Esophagus squamous epithelium (tissue), 5 donors: ENCODE measurements around the gene PNKD. TPM values are rescaled to one million over a fixed set of nuclear protein-coding genes. Genes with fewer than 3 reads are reported as not detected.

Experiments used
- DNase-seq: peaks from one replicate; lab custom pipeline; 2025; lab: John Stamatoyannopoulos, UW
- H3K27ac ChIP-seq, 4 donors: fragments of 200-600 bp; sonication (generic); one replicate each; pipeline ENCODE4 v1.5.1; 2016 to 2019; ENCODE audit warnings: mild to moderate bottlenecking in 1 of 4
- H3K27me3 ChIP-seq, 4 donors: fragments of 200-600 bp; sonication (generic); 1 replicate in 3 of 4; 2 replicates in 1 of 4; pipeline versions ENCODE4 v1.5.1 to v1.6.0; 2017 to 2021; ENCODE audit warnings: antibody characterized with exemption in 1 of 4
- H3K36me3 ChIP-seq, 3 donors: fragments of 200-600 bp; sonication (generic); one replicate each; pipeline ENCODE4 v1.5.1; 2016 to 2019
- H3K4me1 ChIP-seq, 3 donors: fragments of 200-600 bp; sonication (generic); one replicate each; pipeline ENCODE4 v1.5.1; 2017 to 2019
- H3K4me3 ChIP-seq, 4 donors: fragments of 200-600 bp; sonication (generic); 1 replicate in 3 of 4; 2 replicates in 1 of 4; pipeline ENCODE4 v1.5.1; 2016 to 2019; ENCODE audit warnings: mild to moderate bottlenecking in 2 of 4, moderate library complexity in 1 of 4
- H3K9me3 ChIP-seq, 3 donors: fragments of 200-600 bp; sonication (generic); one replicate each; pipeline ENCODE4 v1.5.1; 2016 to 2019
- CTCF ChIP-seq, 6 experiments: fragments of 450-650 bp in 4 of 6; fragments of 200-600 bp in 2 of 6; sonication (generic) in 2 of 6; IDR thresholded peaks; one replicate each; pipeline ENCODE4 v1.5.1; 2016 to 2019; ENCODE audit warnings: antibody characterized with exemption in 6 of 6, mild to moderate bottlenecking in 4 of 6, moderate library complexity in 4 of 6
- POLR2A ChIP-seq, 4 donors: fragments of 450-650 bp; IDR thresholded peaks; one replicate each; pipeline ENCODE4 v1.6.1; 2017; ENCODE audit warnings: antibody characterized with exemption in 4 of 4, mild to moderate bottlenecking in 4 of 4, moderate library complexity in 3 of 4
- WGBS, 2 donors: methylation state at CpG; one replicate each; pipeline ENCODE4 v1.1.5; 2018; 5-methylcytosine and 5-hydroxymethylcytosine counted together
- intact Hi-C: fragments of 100-400 bp; cut with DNase I; formaldehyde crosslinking; loops from one replicate; pipeline ENCODE4 v1.15.0; 2022
- total RNA-seq, 4 donors: library from RNA; depleted of rRNA; stranded (reverse); fragments of >200 nt; gene quantifications; one replicate each; pipeline ENCODE4 v1.1.0, GENCODE V29; 2016
- donor health status: DM: yes; HTN: yes; CAD: no.

The PNKD gene
- total RNA-seq, 4 donors from 2014 or later: 19.7 to 34.3 (median 28.0) TPM

- intact Hi-C loops: no loop called here
- Histone ChIP-seq H3K36me3 (peaks cover 12 to 100% (median 61%) of the 10 kb centered on the region in 3 donors), H3K9me3 (no peaks in the 10 kb centered on the region), H3K4me1 (peaks cover 17 to 77% (median 44%) of the 10 kb centered on the region in 3 donors), H3K4me3 (no peak overlapping the region), H3K27me3 (no peaks in the 10 kb centered on the region), H3K27ac (peak overlapping the region; percentile 49 to 78 (median 68))
- WGBS, 2 donors: 72 to 79% methylated on average over 6 of the region's 6 CpGs
- no peak for TF ChIP-seq POLR2A (IDR thresholded peaks at IDR 0.05)
- TF ChIP-seq CTCF (IDR thresholded peaks at IDR 0.05): no peak
- DNase-seq: no peak
These were observed 41.8 kb upstream of the PNKD start for GRCh38 chr2:218228366-218229090.

- Histone ChIP-seq H3K4me3 (no peak overlapping the region), H3K36me3 (peaks cover 12 to 100% (median 63%) of the 10 kb centered on the region in 3 donors), H3K4me1 (peaks cover 16 to 70% (median 37%) of the 10 kb centered on the region in 3 donors), H3K27ac (peak overlapping the region; percentile 49 to 78 (median 68)), H3K9me3 (no peaks in the 10 kb centered on the region), H3K27me3 (no peaks in the 10 kb centered on the region)
- no peak for DNase-seq
- intact Hi-C loops: no loop called here
- no peak for TF ChIP-seq POLR2A (IDR thresholded peaks at IDR 0.05)
- no peak for TF ChIP-seq CTCF (IDR thresholded peaks at IDR 0.05)
- 6 to 15% methylated on average over 3 of the region's 3 CpGs for WGBS, 2 donors
These were observed 41.1 kb upstream of the PNKD start for GRCh38 chr2:218229239-218229638.

GRCh38 chr2:218229851-218230250, 40.5 kb upstream of the PNKD start:
- H3K9me3 ChIP-seq: no peaks in the 10 kb centered on the region
- TF ChIP-seq CTCF (IDR thresholded peaks at IDR 0.05) (no peak), POLR2A (IDR thresholded peaks at IDR 0.05) (no peak)
- no peak overlapping the region for H3K4me3 ChIP-seq
- H3K36me3 ChIP-seq: peaks cover 14 to 100% (median 65%) of the 10 kb centered on the region in 3 donors
- H3K27me3 ChIP-seq: no peaks in the 10 kb centered on the region
- H3K27ac ChIP-seq: peak overlapping the region in 3 of 4 donors; percentile 49 to 78 (median 75)
- intact Hi-C loops: no loop called here
- peaks cover 16 to 64% (median 34%) of the 10 kb centered on the region in 3 donors for H3K4me1 ChIP-seq
- DNase-seq: no peak
- 37 to 46% methylated on average over 4 of the region's 4 CpGs for WGBS, 2 donors

- H3K9me3 ChIP-seq: no peaks in the 10 kb centered on the region
- peaks cover 16 to 54% (median 32%) of the 10 kb centered on the region in 3 donors for H3K4me1 ChIP-seq
- intact Hi-C loops: no loop called here
- no peaks in the 10 kb centered on the region for H3K27me3 ChIP-seq
- no peak for DNase-seq
- H3K4me3 ChIP-seq: no peak overlapping the region
- TF ChIP-seq CTCF (IDR thresholded peaks at IDR 0.05): peak in 5 of 6 experiments; percentile 8 to 48 (median 18)
- TF ChIP-seq POLR2A (IDR thresholded peaks at IDR 0.05): no peak
- 0% methylated on average over 1 of the region's 1 CpG for WGBS, 2 donors
- peaks cover 18 to 100% (median 72%) of the 10 kb centered on the region in 3 donors for H3K36me3 ChIP-seq
- H3K27ac ChIP-seq: peak overlapping the region in 2 of 4 donors; percentile 75 to 78
These were observed 39.4 kb upstream of the PNKD start for GRCh38 chr2:218230882-218231281.

GRCh38 chr2:218233543-218233942, 36.8 kb upstream of the PNKD start:
- no peak for TF ChIP-seq CTCF (IDR thresholded peaks at IDR 0.05)
- no peak for TF ChIP-seq POLR2A (IDR thresholded peaks at IDR 0.05)
- 83 to 92% methylated on average over 4 of the region's 4 CpGs for WGBS, 2 donors
- Histone ChIP-seq H3K9me3 (no peaks in the 10 kb centered on the region), H3K4me1 (peaks cover 13 to 31% (median 22%) of the 10 kb centered on the region in 3 donors), H3K27ac (no peak overlapping the region), H3K27me3 (no peaks in the 10 kb centered on the region), H3K4me3 (no peak overlapping the region), H3K36me3 (peaks cover 29 to 100% (median 71%) of the 10 kb centered on the region in 3 donors)
- no peak for DNase-seq
- intact Hi-C loops: no loop called here
